ENCODE results near the gene RCOR1.
"Not testable (repeated sequence)": the region's sequence is repeated elsewhere in the genome, so short reads cannot be mapped to it uniquely, and the experiment has no call there.

The RCOR1 gene

GRCh38 chr14:102606296-102606695 lies 13.8 kb downstream of the RCOR1 start:
- H3K27ac ChIP-seq = no peak overlapping the region
- TF ChIP-seq, protein P1, sequence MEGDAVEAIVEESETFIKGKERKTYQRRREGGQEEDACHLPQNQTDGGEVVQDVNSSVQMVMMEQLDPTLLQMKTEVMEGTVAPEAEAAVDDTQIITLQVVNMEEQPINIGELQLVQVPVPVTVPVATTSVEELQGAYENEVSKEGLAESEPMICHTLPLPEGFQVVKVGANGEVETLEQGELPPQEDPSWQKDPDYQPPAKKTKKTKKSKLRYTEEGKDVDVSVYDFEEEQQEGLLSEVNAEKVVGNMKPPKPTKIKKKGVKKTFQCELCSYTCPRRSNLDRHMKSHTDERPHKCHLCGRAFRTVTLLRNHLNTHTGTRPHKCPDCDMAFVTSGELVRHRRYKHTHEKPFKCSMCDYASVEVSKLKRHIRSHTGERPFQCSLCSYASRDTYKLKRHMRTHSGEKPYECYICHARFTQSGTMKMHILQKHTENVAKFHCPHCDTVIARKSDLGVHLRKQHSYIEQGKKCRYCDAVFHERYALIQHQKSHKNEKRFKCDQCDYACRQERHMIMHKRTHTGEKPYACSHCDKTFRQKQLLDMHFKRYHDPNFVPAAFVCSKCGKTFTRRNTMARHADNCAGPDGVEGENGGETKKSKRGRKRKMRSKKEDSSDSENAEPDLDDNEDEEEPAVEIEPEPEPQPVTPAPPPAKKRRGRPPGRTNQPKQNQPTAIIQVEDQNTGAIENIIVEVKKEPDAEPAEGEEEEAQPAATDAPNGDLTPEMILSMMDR (IDR thresholded peaks at IDR 0.05; ENCODE audit: low read depth, low read length) = no peak
- H3K27me3 ChIP-seq (ENCODE audit: insufficient read depth, low read depth, severe bottlenecking) = no peaks in the 10 kb centered on the region
- DNase-seq = no peak
- H3K9me3 ChIP-seq (ENCODE audit: severe bottlenecking) = peaks cover under 1% of the 10 kb centered on the region
- no peak overlapping the region for H3K4me3 ChIP-seq (ENCODE audit: low read depth, low read length)
- no peaks in the 10 kb centered on the region; the same call in 1 of the 2 replicates for H3K36me3 ChIP-seq

- no peak overlapping the region for H3K4me3 ChIP-seq (ENCODE audit: low read depth, low read length)
- no peak for DNase-seq
- H3K27ac ChIP-seq = no peak overlapping the region
- TF ChIP-seq, protein P1 (IDR thresholded peaks at IDR 0.05; ENCODE audit: low read depth, low read length) = no peak
- H3K9me3 ChIP-seq (ENCODE audit: severe bottlenecking) = no peaks in the 10 kb centered on the region
- H3K36me3 ChIP-seq = no peaks in the 10 kb centered on the region; the same call in 1 of the 2 replicates
- no peaks in the 10 kb centered on the region for H3K27me3 ChIP-seq (ENCODE audit: insufficient read depth, low read depth, severe bottlenecking)
Measured at GRCh38 chr14:102608064-102608446, 15.6 kb downstream of the RCOR1 start.

- no peak for DNase-seq
- Histone ChIP-seq H3K27me3 (ENCODE audit: insufficient read depth, low read depth, severe bottlenecking) (no peaks in the 10 kb centered on the region), H3K4me3 (ENCODE audit: low read depth, low read length) (no peak overlapping the region), H3K9me3 (ENCODE audit: severe bottlenecking) (no peaks in the 10 kb centered on the region), H3K36me3 (no peaks in the 10 kb centered on the region; the same call in 1 of the 2 replicates), H3K27ac (no peak overlapping the region)
- TF ChIP-seq, protein P1 (IDR thresholded peaks at IDR 0.05; ENCODE audit: low read depth, low read length) = no peak
Measured at GRCh38 chr14:102610968-102611811, 18.7 kb downstream of the RCOR1 start.

GRCh38 chr14:102616318-102616717 lies 23.9 kb downstream of the RCOR1 start:
- DNase-seq = no peak
- no peaks in the 10 kb centered on the region for H3K36me3 ChIP-seq
- H3K27me3 ChIP-seq (ENCODE audit: insufficient read depth, low read depth, severe bottlenecking) = no peaks in the 10 kb centered on the region
- H3K9me3 ChIP-seq (ENCODE audit: severe bottlenecking) = no peaks in the 10 kb centered on the region
- H3K27ac ChIP-seq = no peak overlapping the region
- TF ChIP-seq, protein P1 (IDR thresholded peaks at IDR 0.05; ENCODE audit: low read depth, low read length) = no peak
- H3K4me3 ChIP-seq (ENCODE audit: low read depth, low read length) = no peak overlapping the region

GRCh38 chr14:102616799-102617198 lies 24.4 kb downstream of the RCOR1 start:
- Histone ChIP-seq H3K27me3 (ENCODE audit: insufficient read depth, low read depth, severe bottlenecking) (no peaks in the 10 kb centered on the region), H3K9me3 (ENCODE audit: severe bottlenecking) (no peaks in the 10 kb centered on the region), H3K36me3 (no peaks in the 10 kb centered on the region), H3K27ac (no peak overlapping the region), H3K4me3 (ENCODE audit: low read depth, low read length) (no peak overlapping the region)
- TF ChIP-seq, protein P1 (IDR thresholded peaks at IDR 0.05; ENCODE audit: low read depth, low read length) = no peak
- DNase-seq = no peak

GRCh38 chr14:102619012-102619411 lies 26.6 kb downstream of the RCOR1 start:
- DNase-seq; H3K4me3 ChIP-seq (ENCODE audit: low read depth, low read length); H3K27me3 ChIP-seq (ENCODE audit: insufficient read depth, low read depth, severe bottlenecking); H3K36me3 ChIP-seq; H3K9me3 ChIP-seq (ENCODE audit: severe bottlenecking); H3K27ac ChIP-seq: not testable (repeated sequence)

All from WERI-Rb-1 (cell line).